Mucosa of stomach (tissue), 1 donor: ENCODE results near the gene TLE3.

Experiments
- H3K27me3 ChIP-seq: one replicate; pipeline ENCODE4 v1.7.0; 2013; ENCODE audit warnings: mild to moderate bottlenecking, low read length; ENCODE audit not compliant: control insufficient read depth, insufficient read depth
- H3K36me3 ChIP-seq: one replicate; pipeline ENCODE4 v1.7.0; 2013; ENCODE audit warnings: low read length; ENCODE audit not compliant: control insufficient read depth, insufficient read depth
- H3K4me1 ChIP-seq: one replicate; pipeline ENCODE4 v1.7.0; 2013; ENCODE audit warnings: mild to moderate bottlenecking, low read length; ENCODE audit not compliant: control insufficient read depth, insufficient read depth
- H3K4me3 ChIP-seq: one replicate; pipeline ENCODE4 v1.7.0; 2013; ENCODE audit warnings: low read length
- H3K9ac ChIP-seq: one replicate; pipeline ENCODE4 v1.7.0; 2013; ENCODE audit warnings: mild to moderate bottlenecking, low read length, moderate library complexity
- H3K9me3 ChIP-seq: one replicate; pipeline ENCODE4 v1.7.0; 2013; ENCODE audit warnings: mild to moderate bottlenecking, low read length, moderate library complexity; ENCODE audit not compliant: control insufficient read depth
- donor health status: Pancreatic carcinoma.

The TLE3 gene

GRCh38 chr15:70103880-70104626 lies 6.3 kb upstream of the TLE3 start:
- Histone ChIP-seq H3K27me3 (peaks cover 6% of the 10 kb centered on the region), H3K9me3 (no peaks in the 10 kb centered on the region), H3K36me3 (no peaks in the 10 kb centered on the region), H3K9ac (no peak overlapping the region), H3K4me1 (peaks cover 26% of the 10 kb centered on the region), H3K4me3 (no peak overlapping the region)

- Histone ChIP-seq H3K27me3 (peaks cover 6% of the 10 kb centered on the region), H3K4me1 (peaks cover 34% of the 10 kb centered on the region), H3K36me3 (no peaks in the 10 kb centered on the region), H3K4me3 (no peak overlapping the region), H3K9ac (no peak overlapping the region), H3K9me3 (no peaks in the 10 kb centered on the region)
Observed at GRCh38 chr15:70102827-70103226, 5.1 kb upstream of the TLE3 start.

GRCh38 chr15:70101459-70102113 lies 3.9 kb upstream of the TLE3 start:
- no peak overlapping the region for H3K4me3 ChIP-seq

GRCh38 chr15:70100474-70101341 lies 3.0 kb upstream of the TLE3 start:
- H3K9ac ChIP-seq: peak overlapping the region; percentile 47
- no peaks in the 10 kb centered on the region for H3K9me3 ChIP-seq
- H3K36me3 ChIP-seq: no peaks in the 10 kb centered on the region
- H3K27me3 ChIP-seq: peaks cover 6% of the 10 kb centered on the region
- peaks cover 34% of the 10 kb centered on the region for H3K4me1 ChIP-seq
- peak overlapping the region; percentile 36 for H3K4me3 ChIP-seq

More at GRCh38 chr15:70101459-70102113, 3.9 kb upstream of the TLE3 start:
- peaks cover 34% of the 10 kb centered on the region for H3K4me1 ChIP-seq
- H3K36me3 ChIP-seq: no peaks in the 10 kb centered on the region
- peak overlapping the region; percentile 3 for H3K9ac ChIP-seq
- no peaks in the 10 kb centered on the region for H3K9me3 ChIP-seq
- peaks cover 6% of the 10 kb centered on the region for H3K27me3 ChIP-seq

DNA sequence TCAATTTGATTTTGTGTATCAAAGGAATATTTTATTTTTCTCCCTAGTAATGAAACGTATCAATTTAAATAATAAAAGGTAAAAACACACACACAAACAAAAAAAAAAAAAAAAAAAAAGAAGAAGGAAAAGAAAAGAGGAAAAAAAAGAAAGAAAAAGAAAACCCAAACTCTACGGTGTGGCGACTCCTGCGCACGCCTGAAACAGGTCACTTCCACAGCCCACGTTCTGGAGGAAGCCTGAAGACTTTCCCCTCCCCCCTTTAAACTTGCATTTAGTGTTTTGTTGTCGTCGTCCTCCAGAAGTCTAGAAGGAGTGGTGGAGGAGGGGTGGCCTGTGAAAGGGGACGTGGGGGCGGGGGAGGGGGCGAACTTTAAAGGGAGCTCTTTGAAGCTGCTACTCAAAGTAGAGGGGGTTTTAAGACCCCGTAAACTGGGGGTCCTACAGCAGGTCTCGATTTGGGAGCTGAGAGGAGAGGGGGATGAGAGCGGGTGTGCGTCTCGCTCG lies 2.3 kb upstream of the TLE3 start:
- peak overlapping the region; percentile 47 for H3K9ac ChIP-seq
- H3K4me1 ChIP-seq: peaks cover 38% of the 10 kb centered on the region
- H3K36me3 ChIP-seq: no peaks in the 10 kb centered on the region
- peaks cover 9% of the 10 kb centered on the region for H3K27me3 ChIP-seq
- H3K9me3 ChIP-seq: no peaks in the 10 kb centered on the region
- peak overlapping the region; percentile 8 for H3K4me3 ChIP-seq

DNA sequence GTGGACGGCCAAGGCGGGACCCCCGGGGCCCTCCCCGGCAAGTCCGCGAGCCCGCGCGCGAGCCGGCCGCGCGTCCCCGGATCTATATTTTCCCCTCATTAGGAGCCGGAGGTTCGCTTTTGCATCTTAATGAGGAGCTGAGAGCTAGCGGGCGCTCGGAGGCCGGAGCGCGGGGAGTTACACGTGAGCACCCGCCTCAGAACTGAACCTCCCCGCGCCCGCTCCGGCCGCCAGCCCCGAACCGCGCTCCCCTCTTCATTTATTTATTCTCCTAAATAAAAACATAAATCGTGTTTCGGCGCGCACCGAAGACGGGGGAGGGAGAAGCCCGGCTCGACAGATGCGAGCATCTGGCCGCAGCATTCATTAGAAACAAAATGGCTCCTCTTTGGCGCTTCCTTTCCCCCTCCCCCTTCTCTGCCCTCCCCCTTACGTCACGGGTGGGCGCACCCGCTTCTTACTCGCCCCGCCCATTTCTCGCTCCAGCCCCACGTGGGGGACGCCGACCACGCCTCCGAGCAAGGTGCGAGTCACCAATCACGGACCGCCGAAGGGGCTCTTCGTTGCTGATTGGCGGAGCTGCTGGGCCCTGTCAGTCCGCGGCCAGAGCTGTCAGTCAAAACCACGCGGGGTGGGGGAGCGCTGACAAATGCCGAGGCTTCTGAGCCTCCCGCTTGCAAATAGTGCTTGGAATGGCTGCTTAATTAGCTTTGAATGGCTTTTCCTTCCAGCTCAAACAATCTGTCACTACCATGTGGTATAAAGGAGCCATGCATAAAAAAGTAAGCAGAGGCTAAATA lies 1.6 kb upstream of the TLE3 start:
- H3K27me3 ChIP-seq: peaks cover 9% of the 10 kb centered on the region
- H3K4me3 ChIP-seq: peak overlapping the region; percentile 31
- peak overlapping the region; percentile 73 for H3K9ac ChIP-seq
- H3K36me3 ChIP-seq: no peaks in the 10 kb centered on the region
- H3K4me1 ChIP-seq: peaks cover 41% of the 10 kb centered on the region
- H3K9me3 ChIP-seq: no peaks in the 10 kb centered on the region

GRCh38 chr15:70098461-70099166 lies 897 bp upstream of the TLE3 start:
- Histone ChIP-seq H3K4me1 (peaks cover 43% of the 10 kb centered on the region), H3K9ac (peak overlapping the region; percentile 73), H3K9me3 (no peaks in the 10 kb centered on the region), H3K27me3 (peaks cover 9% of the 10 kb centered on the region), H3K4me3 (peak overlapping the region; percentile 31), H3K36me3 (no peaks in the 10 kb centered on the region)

GRCh38 chr15:70098153-70098460 lies 390 bp upstream of the TLE3 start:
- Histone ChIP-seq H3K36me3 (no peaks in the 10 kb centered on the region), H3K4me3 (peak overlapping the region; percentile 31), H3K9me3 (no peaks in the 10 kb centered on the region), H3K9ac (peak overlapping the region; percentile 73), H3K4me1 (peaks cover 48% of the 10 kb centered on the region), H3K27me3 (peaks cover 4% of the 10 kb centered on the region)

DNA sequence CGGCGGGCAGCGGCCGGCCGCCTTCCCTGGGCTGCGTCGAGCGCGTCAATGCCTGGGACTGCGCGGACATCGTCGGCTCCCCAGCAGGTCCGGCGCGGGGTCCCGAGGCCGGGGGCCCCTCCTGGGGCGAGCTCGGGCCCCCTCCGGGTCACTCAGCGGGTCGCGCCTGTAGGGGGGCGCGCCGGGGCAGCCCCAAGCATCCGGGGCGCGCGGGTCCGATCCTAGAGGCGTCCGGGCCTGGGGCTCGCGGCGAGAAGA lies 725 bp downstream of the TLE3 start:
- H3K4me3 ChIP-seq: peak overlapping the region; percentile 54
- peak overlapping the region; percentile 81 for H3K9ac ChIP-seq
- H3K4me1 ChIP-seq: peaks cover 59% of the 10 kb centered on the region
- H3K9me3 ChIP-seq: no peaks in the 10 kb centered on the region
- peaks cover 3% of the 10 kb centered on the region for H3K27me3 ChIP-seq
- H3K36me3 ChIP-seq: no peaks in the 10 kb centered on the region

DNA sequence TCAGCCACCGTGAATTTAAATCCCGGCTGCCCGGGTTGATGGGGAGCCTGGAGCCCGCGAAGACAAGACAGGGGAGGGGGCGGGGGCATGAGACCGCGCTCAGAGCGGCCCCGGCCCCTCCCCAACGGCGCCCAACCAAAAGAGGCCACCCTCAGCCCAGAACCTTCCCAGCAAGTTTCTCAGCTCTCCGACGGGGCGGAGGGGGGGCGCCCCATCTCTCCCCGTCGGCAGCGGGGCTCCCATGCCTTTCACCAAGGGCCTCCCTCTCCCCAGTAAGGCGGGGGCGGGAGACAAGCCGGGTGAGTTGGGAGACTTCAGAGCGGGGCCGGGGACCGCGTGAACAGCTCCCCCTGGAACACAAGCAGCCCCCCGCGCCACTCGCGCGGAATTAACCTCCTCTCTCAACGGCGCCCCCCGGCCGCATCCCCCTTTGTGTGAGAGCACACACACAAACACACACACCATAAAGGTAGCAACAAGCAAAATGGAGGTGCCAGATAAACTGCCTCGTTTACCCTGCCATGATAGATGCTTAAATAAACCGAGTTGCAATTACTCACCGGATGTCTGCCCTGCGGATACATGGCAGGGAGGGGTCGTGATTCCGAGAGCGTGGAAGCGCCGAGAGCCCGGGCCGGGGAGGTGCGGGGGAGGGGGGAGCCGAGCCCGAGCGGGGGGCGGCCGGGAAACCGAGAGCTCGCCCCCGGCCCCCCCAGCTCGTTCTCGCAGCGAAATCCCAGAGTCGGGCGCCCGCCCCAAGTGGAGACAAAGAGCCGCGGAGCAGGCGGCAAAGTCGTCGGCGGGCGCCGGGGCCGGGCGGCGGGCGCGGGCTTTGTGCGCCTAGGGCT lies 1.3 kb downstream of the TLE3 start:
- H3K9me3 ChIP-seq: no peaks in the 10 kb centered on the region
- H3K27me3 ChIP-seq: peaks cover 3% of the 10 kb centered on the region
- H3K4me3 ChIP-seq: peak overlapping the region; percentile 54
- peaks cover 59% of the 10 kb centered on the region for H3K4me1 ChIP-seq
- peak overlapping the region; percentile 81 for H3K9ac ChIP-seq
- H3K36me3 ChIP-seq: no peaks in the 10 kb centered on the region
